Activated CD4-positive, CD25-positive, alpha-beta regulatory T cell (primary cell): ENCODE measurements around the gene EIF5A.

ENCODE experiments used
- DNase-seq, 4 experiments: peaks; one replicate each; lab custom pipeline; 2025; lab: John Stamatoyannopoulos, UW

The EIF5A gene

GRCh38 chr17:7355573-7355972 lies 48.1 kb downstream of the EIF5A start:
- no peak for DNase-seq

- peak; percentile 66 to 78 (median 72) for DNase-seq
Observed at GRCh38 chr17:7356072-7356549, 48.7 kb downstream of the EIF5A start.

DNA sequence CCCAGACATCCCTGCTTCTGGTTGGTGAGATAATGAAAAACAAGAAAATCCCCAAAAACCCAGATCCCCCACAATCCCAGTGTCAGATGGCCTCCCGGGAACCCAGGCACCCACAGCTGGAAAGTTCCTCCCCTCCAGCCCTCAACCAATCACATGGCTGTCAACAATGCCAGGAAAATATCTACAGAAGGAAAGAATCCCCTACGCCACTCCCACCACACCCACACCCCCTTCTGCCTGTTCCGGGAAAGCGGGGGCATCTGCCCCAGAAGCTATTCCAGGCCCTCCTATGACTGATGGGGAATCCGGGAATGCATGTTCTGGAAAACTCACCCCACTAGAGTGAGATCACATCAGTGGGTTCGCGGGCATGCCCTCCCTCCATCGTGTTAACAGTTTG lies 49.3 kb downstream of the EIF5A start:
- DNase-seq: no peak

DNA sequence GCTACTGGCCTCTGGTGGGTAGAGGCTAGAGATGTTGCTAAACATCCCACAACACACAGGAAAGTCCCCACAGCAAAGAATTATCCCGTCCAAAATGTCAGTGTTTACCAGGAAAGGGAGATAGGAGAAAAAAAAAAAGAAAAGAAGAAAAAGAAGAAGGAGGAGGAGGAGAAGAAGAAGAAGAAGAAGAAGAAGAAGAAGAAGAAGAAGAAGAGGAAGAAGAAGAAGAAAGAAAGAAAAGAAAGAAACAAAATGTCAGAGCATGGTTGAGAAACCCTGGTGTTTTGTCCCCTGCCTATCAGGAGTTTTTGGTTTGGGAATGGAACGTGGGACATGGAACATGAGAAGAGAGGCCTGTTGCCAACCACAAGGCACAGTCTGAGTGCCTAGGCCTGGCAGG lies 50.0 kb downstream of the EIF5A start:
- DNase-seq: no peak

DNA sequence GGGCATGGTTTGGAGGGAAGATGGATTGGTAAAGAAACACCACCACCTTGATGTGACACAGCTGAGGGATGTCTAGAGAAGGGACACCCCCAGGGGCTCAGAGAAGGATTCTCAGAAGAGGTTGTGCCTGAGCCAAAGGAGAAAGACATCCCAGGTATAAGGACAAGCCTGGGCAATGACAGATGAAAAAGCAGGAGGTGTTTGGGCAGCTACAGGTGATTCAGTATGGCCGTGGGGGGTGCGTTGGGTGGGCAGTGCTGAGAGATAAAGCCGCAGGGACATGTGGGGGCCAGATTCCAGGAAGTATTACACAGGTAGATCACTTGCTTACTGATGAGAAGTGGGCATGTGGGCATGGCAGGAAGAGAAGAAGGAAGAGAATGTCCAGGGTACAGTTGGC lies 54.5 kb downstream of the EIF5A start:
- DNase-seq: no peak
